ENCODE data around the gene FRMD4A.

GRCh38 chr10:14023673-14024328, 306.9 kb downstream of the FRMD4A start:
- TF ChIP-seq CTCF (IDR thresholded peaks at IDR 0.05) (no peak), ZFX (IDR thresholded peaks at IDR 0.05; ENCODE audit: borderline replicate concordance) (no peak)
